Endothelial cell of umbilical vein (primary cell): ENCODE measurements around the gene CYP19A1.

Source experiments
- CTCF ChIP-seq, 2 donors: IDR thresholded peaks; 1 replicate in 1 of 2; 2 replicates in 1 of 2; pipeline ENCODE4 v1.5.1; 2011; ENCODE audit warnings: low read length in 2 of 2, mild to moderate bottlenecking in 2 of 2, moderate library complexity in 2 of 2, control low read depth in 1 of 2, inconsistent platforms in 1 of 2, low read depth in 1 of 2; ENCODE audit not compliant: insufficient read depth in 1 of 2; ENCODE audit errors: extremely low read depth in 1 of 2
- MYC ChIP-seq: IDR thresholded peaks from one replicate; pipeline ENCODE4 v1.6.1; 2011; ENCODE audit warnings: mild to moderate bottlenecking, low read depth, low read length

DNA sequence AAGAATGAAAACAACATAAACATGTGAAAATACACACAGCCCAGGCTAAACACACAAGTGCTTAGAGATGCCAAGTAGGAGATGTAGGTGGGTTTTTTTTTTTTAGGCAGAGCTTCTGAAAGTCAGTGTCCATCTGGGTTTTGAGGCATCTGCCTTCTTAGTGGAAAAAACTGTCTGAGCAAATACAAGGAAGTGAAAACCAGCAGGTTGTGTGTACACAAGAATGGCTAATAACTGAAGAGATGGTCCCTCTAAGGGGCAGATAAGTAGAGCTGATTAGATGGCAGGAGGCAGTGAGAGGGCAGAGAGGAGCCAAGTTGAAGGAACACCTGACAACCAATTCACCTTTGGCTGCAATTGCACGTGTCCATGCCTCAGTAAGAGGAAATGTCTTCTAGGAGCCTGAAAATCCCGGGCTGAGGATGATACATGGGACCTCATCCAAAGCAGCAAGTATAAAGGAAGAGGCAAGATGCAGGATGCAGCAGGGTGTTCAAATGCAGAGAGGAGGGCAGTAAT lies 34.9 kb downstream of the CYP19A1 start:
- TF ChIP-seq CTCF (IDR thresholded peaks at IDR 0.05; ENCODE audit: extremely low read depth in 1 of 2, insufficient read depth in 1 of 2, low read depth in 1 of 2, low read length in 2 of 2): no peak
- no peak for TF ChIP-seq MYC
